Measurements from ENCODE around the gene RPS19. TPM values are rescaled to one million over a fixed set of nuclear protein-coding genes. Genes with fewer than 3 reads are reported as not detected.

Gene RPS19
- polyA plus RNA-seq (2011; rRNA removed) (2,749 and 3,564 TPM in 2 replicates), polyA plus RNA-seq (2017; fragmentation: RNase III; extraction: RNeasy Plus Mini Kit Qiagen cat#74134 plus additional on column Dnase treatment) (7,778 to 7,989 TPM (median 7,924 TPM) in 3 replicates), polyA minus RNA-seq (2011; rRNA and poly(A)+ RNA removed) (2,997 and 3,081 TPM in 2 replicates)
- polyA plus RNA-seq (2012; cell fraction: cytosol; rRNA removed): 3,114 and 3,796 TPM in 2 replicates
- 3,748 and 4,898 TPM in 2 replicates for polyA plus RNA-seq (2012; cell fraction: nucleus; rRNA removed)

GRCh38 chr19:41859618-41860418 is at the start of gene RPS19:
RPS19 (plus strand) TSS chr19:41860255; CDS start chr19:41860775, 520 bp downstream.
- DNase-seq (ENCODE audit: low read depth in 1 of 2, low spot score in 1 of 2) (peak; percentile 100), FAIRE-seq (peak; percentile 100), ATAC-seq (peak; percentile 86 to 92)
- Histone ChIP-seq H3K9me3 (no peaks in the 10 kb centered on the region), H3K4me3 (peak within 1 kb of the TSS; percentile 89), H3K4me1 (peaks cover 40% of the 10 kb centered on the region), H3K27ac (peak within 1 kb of the TSS; percentile 90 to 95), H3K4me2 (peak within 1 kb of the TSS; percentile 98)
- 1% methylated on average over 51 of the region's 76 CpGs for WGBS (ENCODE audit: missing lambda C conversion rate)
- ChIA-PET POLR2A (interaction anchor here (0.6 to 3.5 kb wide), 30 partner anchors 8 to 1143 kb away, joined by 3 to 102 read pairs (median 4); partner anchors contain the start of genes ACTMAP, B9D2, CD79A and COQ8B), CTCF (interaction anchor here (0.6 to 16.4 kb wide), 34 partner anchors 10 to 312 kb away, joined by 3 to 243 read pairs (median 4); partner anchors contain the start of genes CD79A and RABAC1)
- TF ChIP-seq ZNF302 (CRISPR knock-in tag; IDR thresholded peaks at IDR 0.05) (no peak), HOXB13 (CRISPR knock-in tag; IDR thresholded peaks at IDR 0.05; ENCODE audit: low read depth) (no peak), SREBF2 (IDR thresholded peaks at IDR 0.05) (no peak), JUN (IDR thresholded peaks at IDR 0.05) (peak; percentile 98 to 100), HOXB5 (CRISPR knock-in tag; IDR thresholded peaks at IDR 0.05) (0 out of 2 replicates have a peak, but pooled peaks have one; percentile 21), CTCF (IDR thresholded peaks at IDR 0.05) (peak; percentile 56), CEBPB (IDR thresholded peaks at IDR 0.05) (peak in 1 of 2 experiments; percentile 62; a peak in 1 of 4 replicates), HEYL (CRISPR knock-in tag; IDR thresholded peaks at IDR 0.05) (no peak), ZC3H11A (IDR thresholded peaks at IDR 0.05) (no peak), PBX3 (IDR thresholded peaks at IDR 0.05) (peak; percentile 10; the same call in 1 of the 2 replicates), RCOR1 (IDR thresholded peaks at IDR 0.05; ENCODE audit: low read depth, low read length) (no peak), BCL3 (IDR thresholded peaks at IDR 0.05) (peak; percentile 100), MAFK (IDR thresholded peaks at IDR 0.05; ENCODE audit: partially characterized antibody) (no peak), ZFP36 (IDR thresholded peaks at IDR 0.05; ENCODE audit: borderline replicate concordance, partially characterized antibody) (no peak), EHMT2 (IDR thresholded peaks at IDR 0.05; ENCODE audit: low read depth) (no peak), RAD21 (conservative IDR thresholded peaks at IDR 0.05 in 1 of 2, IDR thresholded peaks at IDR 0.05 in 1 of 2) (no peak; a peak in 1 of 5 replicates), RNF2 (IDR thresholded peaks at IDR 0.05; ENCODE audit: borderline replicate concordance, low read depth) (no peak), ESRRA (IDR thresholded peaks at IDR 0.05; ENCODE audit: borderline replicate concordance, low read length) (no peak; the same call in 1 of the 2 replicates), RFX5 (IDR thresholded peaks at IDR 0.05) (peak; percentile 41; the same call in 1 of the 2 replicates), RARB (CRISPR knock-in tag; IDR thresholded peaks at IDR 0.05) (no peak), KDM5A (IDR thresholded peaks at IDR 0.05) (0 out of 2 replicates have a peak, but pooled peaks have one; percentile 23), CHD4 (IDR thresholded peaks at IDR 0.05; ENCODE audit: borderline replicate concordance) (peak; percentile 57; the same call in 1 of the 2 replicates), EP300 (IDR thresholded peaks at IDR 0.05) (peak in 1 of 2 experiments; percentile 13; a peak in 1 of 5 replicates), ZSCAN20 (CRISPR knock-in tag; IDR thresholded peaks at IDR 0.05) (no peak), TFCP2L1 (CRISPR knock-in tag; IDR thresholded peaks at IDR 0.05) (peak; percentile 52; the same call in 1 of the 2 replicates), CBX8 (IDR thresholded peaks at IDR 0.05) (no peak), MYC (IDR thresholded peaks at IDR 0.05; ENCODE audit: borderline replicate concordance, low read length) (peak; percentile 99), CHD2 (IDR thresholded peaks at IDR 0.05; ENCODE audit: low read length, partially characterized antibody) (peak; percentile 100), KDM1A (IDR thresholded peaks at IDR 0.05; ENCODE audit: low read depth) (no peak), TP53 (CRISPR knock-in tag; IDR thresholded peaks at IDR 0.05) (peak; percentile 99; the same call in 1 of the 2 replicates)
- TF ChIP-seq, protein P1, sequence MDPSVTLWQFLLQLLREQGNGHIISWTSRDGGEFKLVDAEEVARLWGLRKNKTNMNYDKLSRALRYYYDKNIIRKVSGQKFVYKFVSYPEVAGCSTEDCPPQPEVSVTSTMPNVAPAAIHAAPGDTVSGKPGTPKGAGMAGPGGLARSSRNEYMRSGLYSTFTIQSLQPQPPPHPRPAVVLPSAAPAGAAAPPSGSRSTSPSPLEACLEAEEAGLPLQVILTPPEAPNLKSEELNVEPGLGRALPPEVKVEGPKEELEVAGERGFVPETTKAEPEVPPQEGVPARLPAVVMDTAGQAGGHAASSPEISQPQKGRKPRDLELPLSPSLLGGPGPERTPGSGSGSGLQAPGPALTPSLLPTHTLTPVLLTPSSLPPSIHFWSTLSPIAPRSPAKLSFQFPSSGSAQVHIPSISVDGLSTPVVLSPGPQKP (IDR thresholded peaks at IDR 0.05; ENCODE audit: low read depth, low read length): 0 out of 2 replicates have a peak, but pooled peaks have one; percentile 63
- TF ChIP-seq, protein P2, sequence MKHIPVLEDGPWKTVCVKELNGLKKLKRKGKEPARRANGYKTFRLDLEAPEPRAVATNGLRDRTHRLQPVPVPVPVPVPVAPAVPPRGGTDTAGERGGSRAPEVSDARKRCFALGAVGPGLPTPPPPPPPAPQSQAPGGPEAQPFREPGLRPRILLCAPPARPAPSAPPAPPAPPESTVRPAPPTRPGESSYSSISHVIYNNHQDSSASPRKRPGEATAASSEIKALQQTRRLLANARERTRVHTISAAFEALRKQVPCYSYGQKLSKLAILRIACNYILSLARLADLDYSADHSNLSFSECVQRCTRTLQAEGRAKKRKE (CRISPR knock-in tag; IDR thresholded peaks at IDR 0.05; ENCODE audit: low read depth): no peak
- TF ChIP-seq, protein P3, sequence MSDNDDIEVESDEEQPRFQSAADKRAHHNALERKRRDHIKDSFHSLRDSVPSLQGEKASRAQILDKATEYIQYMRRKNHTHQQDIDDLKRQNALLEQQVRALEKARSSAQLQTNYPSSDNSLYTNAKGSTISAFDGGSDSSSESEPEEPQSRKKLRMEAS (IDR thresholded peaks at IDR 0.05): peak; percentile 91
